GM13977 (cell line): ENCODE results near the gene HOXB7.

Experiments
- DNase-seq: peaks from one replicate; pipeline ENCODE4 v3.0.0; 2012; ENCODE audit warnings: low spot score
- CTCF ChIP-seq: IDR thresholded peaks from 2 replicates; pipeline ENCODE4 v1.5.1; 2012; ENCODE audit warnings: mild to moderate bottlenecking, control low read depth; ENCODE audit not compliant: insufficient read depth; ENCODE audit errors: extremely low read depth, missing control alignments
- in situ Hi-C: fragments of 300-500 bp; cut with MboI; formaldehyde crosslinking; loops from one replicate; pipeline ENCODE4 v1.12.0; 2022; ENCODE audit warnings: low sequenced_read_pairs, low pct_unique_long_range_greater_than_20kb, mixed read lengths, inconsistent platforms; ENCODE audit not compliant: unreplicated experiment

HOXB7 gene

GRCh38 chr17:48604770-48605329 lies 6.0 kb downstream of the HOXB7 start, which contains the start of gene HOXB6:
Gene HOXB6, minus strand, starts transcription at chr17:48604986. Its CDS starts 6,836 bp downstream, at chr17:48598150.
- in situ Hi-C loops: no loop called here
- DNase-seq: no peak
- no peak for TF ChIP-seq CTCF

GRCh38 chr17:48603959-48604769 lies 6.7 kb downstream of the HOXB7 start:
- no peak for DNase-seq
- TF ChIP-seq CTCF: no peak
- in situ Hi-C loops: no loop called here

- DNase-seq: no peak
- in situ Hi-C loops: no loop called here
- TF ChIP-seq CTCF: no peak
These were observed 9.0 kb downstream of the HOXB7 start for GRCh38 chr17:48601539-48602425.

- in situ Hi-C loops: no loop called here
- no peak for DNase-seq
- no peak for TF ChIP-seq CTCF
These were observed 9.6 kb downstream of the HOXB7 start for GRCh38 chr17:48601207-48601538.

- no peak for DNase-seq
- TF ChIP-seq CTCF: no peak
- in situ Hi-C loops: no loop called here
These were observed 10.3 kb downstream of the HOXB7 start for GRCh38 chr17:48600244-48601098.

- no peak for DNase-seq
- TF ChIP-seq CTCF: no peak
- in situ Hi-C loops: no loop called here
These were observed 11.5 kb downstream of the HOXB7 start for GRCh38 chr17:48599354-48599753.
